ENCODE data around the gene HTR1A.

The HTR1A gene

GRCh38 chr5:63911871-63912270 is 50.4 kb downstream of the HTR1A start:
- no peak overlapping the region for H3K4me2 ChIP-seq (ENCODE audit: insufficient read depth, low read length, poor library complexity, severe bottlenecking)
- H3K79me1 ChIP-seq (ENCODE audit: low read depth, low read length): no peaks in the 10 kb centered on the region
- no peak overlapping the region for H4K91ac ChIP-seq (ENCODE audit: low read depth, low read length, poor library complexity)
- no peak overlapping the region for H2BK120ac ChIP-seq (ENCODE audit: low read depth, low read length)
- H3K4me1 ChIP-seq (ENCODE audit: control insufficient read depth in 2 of 2, insufficient read depth in 1 of 2, low read depth in 1 of 2, low read length in 2 of 2): no peaks in the 10 kb centered on the region
- no peak overlapping the region for H3K18ac ChIP-seq (ENCODE audit: low read length)
- no peak for DNase-seq (ENCODE audit: low spot score)
- H2BK12ac ChIP-seq (ENCODE audit: low read length): no peak overlapping the region
- H3K9ac ChIP-seq (ENCODE audit: low read depth, low read length, poor library complexity): no peak overlapping the region
- no peak overlapping the region for H2AFZ ChIP-seq (ENCODE audit: low read length)
- H3K27ac ChIP-seq (replicated peaks; ENCODE audit: low read length): no peak overlapping the region
- H3K9me3 ChIP-seq (replicated peaks in 1 of 2; ENCODE audit: control insufficient read depth in 2 of 2, insufficient read depth in 1 of 2, low read depth in 1 of 2, low read length in 2 of 2): no peaks in the 10 kb centered on the region
- H3K36me3 ChIP-seq (replicated peaks in 1 of 2; ENCODE audit: control insufficient read depth in 2 of 2, insufficient read depth in 2 of 2, low read length in 2 of 2): no peaks in the 10 kb centered on the region
- H3K23ac ChIP-seq (ENCODE audit: low read depth, low read length, poor library complexity): no peak overlapping the region
- no peaks in the 10 kb centered on the region for H3K27me3 ChIP-seq (ENCODE audit: control insufficient read depth in 3 of 3, insufficient read depth in 3 of 3, low read depth in 1 of 3, low read length in 3 of 3)
- H3K4ac ChIP-seq (ENCODE audit: low read length): no peak overlapping the region
- no peak overlapping the region for H2BK15ac ChIP-seq (ENCODE audit: low read length)
- WGBS, 2 donors (ENCODE audit: extremely low coverage in 2 of 2, insufficient read length in 2 of 2, insufficient replicate concordance in 1 of 2): no CpG with 5 or more reads among the region's 1 CpG
- no peak overlapping the region for H2AK5ac ChIP-seq (ENCODE audit: low read depth, low read length)
- H4K8ac ChIP-seq (ENCODE audit: low read depth, low read length): no peak overlapping the region
- H3K4me3 ChIP-seq (ENCODE audit: low read length in 2 of 2): no peak overlapping the region
- no peak overlapping the region for H3K14ac ChIP-seq (ENCODE audit: low read length)
- H2BK5ac ChIP-seq (ENCODE audit: low read length): no peak overlapping the region

All from neuronal stem cell (in vitro differentiated cells).